Astrocyte of the cerebellum (primary cell): Measurements from ENCODE around the gene OPA1.

Experiments used
- DNase-seq: peaks from one replicate; pipeline ENCODE4 v3.0.0-alpha.2; 2011; ENCODE audit warnings: low read depth
- H3K4me3 ChIP-seq: 2 replicates; pipeline ENCODE4 v1.5.1; 2011; ENCODE audit warnings: mild to moderate bottlenecking, low read depth, low read length, moderate library complexity
- in situ Hi-C: cut with HindIII; loops from 2 replicates; pipeline ENCODE4 v1.10.0; 2017; ENCODE audit warnings: low sequenced_read_pairs
- TF ChIP-seq, protein P1 (sequence below): IDR thresholded peaks from 2 replicates; pipeline ENCODE4 v1.5.1; 2012; ENCODE audit warnings: low read length, low read depth, moderate library complexity, mild to moderate bottlenecking; ENCODE audit errors: missing control alignments

Gene OPA1, protein sequence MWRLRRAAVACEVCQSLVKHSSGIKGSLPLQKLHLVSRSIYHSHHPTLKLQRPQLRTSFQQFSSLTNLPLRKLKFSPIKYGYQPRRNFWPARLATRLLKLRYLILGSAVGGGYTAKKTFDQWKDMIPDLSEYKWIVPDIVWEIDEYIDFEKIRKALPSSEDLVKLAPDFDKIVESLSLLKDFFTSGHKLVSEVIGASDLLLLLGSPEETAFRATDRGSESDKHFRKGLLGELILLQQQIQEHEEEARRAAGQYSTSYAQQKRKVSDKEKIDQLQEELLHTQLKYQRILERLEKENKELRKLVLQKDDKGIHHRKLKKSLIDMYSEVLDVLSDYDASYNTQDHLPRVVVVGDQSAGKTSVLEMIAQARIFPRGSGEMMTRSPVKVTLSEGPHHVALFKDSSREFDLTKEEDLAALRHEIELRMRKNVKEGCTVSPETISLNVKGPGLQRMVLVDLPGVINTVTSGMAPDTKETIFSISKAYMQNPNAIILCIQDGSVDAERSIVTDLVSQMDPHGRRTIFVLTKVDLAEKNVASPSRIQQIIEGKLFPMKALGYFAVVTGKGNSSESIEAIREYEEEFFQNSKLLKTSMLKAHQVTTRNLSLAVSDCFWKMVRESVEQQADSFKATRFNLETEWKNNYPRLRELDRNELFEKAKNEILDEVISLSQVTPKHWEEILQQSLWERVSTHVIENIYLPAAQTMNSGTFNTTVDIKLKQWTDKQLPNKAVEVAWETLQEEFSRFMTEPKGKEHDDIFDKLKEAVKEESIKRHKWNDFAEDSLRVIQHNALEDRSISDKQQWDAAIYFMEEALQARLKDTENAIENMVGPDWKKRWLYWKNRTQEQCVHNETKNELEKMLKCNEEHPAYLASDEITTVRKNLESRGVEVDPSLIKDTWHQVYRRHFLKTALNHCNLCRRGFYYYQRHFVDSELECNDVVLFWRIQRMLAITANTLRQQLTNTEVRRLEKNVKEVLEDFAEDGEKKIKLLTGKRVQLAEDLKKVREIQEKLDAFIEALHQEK

DNA sequence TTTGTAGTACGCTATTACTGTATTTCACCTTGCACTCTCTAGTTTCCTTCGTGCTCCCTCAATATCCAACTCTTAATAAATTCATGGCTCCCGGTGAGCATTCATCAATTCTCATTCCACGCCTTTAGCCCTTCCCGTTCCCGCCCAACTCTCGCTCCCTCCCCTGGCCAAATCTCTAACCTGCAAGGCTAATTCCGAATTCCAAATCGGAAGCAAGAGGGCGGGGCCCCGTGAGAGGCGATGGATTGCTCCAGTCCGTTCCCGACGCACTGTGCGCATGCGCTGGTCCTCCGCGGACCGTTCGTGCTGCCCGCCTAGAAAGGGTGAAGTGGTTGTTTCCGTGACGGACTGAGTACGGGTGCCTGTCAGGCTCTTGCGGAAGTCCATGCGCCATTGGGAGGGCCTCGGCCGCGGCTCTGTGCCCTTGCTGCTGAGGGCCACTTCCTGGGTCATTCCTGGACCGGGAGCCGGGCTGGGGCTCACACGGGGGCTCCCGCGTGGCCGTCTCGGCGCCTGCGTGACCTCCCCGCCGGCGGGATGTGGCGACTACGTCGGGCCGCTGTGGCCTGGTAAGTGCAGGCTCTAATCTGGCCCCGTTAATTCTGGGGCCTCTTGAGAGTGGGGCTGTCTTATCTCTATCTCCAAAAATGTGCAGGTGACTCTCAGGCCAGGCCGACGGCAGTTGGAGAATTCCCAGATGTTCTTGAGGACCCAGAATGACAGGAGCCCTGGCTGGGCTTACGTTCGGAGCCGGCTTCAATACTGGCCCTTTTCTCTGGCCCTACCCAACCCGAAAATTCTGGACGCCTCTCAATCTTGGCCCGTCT is at the start of gene OPA1:
TSS of gene OPA1 (plus strand) at position 368 of the 827 bp plus-strand sequence. CDS start at position 538, 170 bp downstream.
- TF ChIP-seq, protein P1, sequence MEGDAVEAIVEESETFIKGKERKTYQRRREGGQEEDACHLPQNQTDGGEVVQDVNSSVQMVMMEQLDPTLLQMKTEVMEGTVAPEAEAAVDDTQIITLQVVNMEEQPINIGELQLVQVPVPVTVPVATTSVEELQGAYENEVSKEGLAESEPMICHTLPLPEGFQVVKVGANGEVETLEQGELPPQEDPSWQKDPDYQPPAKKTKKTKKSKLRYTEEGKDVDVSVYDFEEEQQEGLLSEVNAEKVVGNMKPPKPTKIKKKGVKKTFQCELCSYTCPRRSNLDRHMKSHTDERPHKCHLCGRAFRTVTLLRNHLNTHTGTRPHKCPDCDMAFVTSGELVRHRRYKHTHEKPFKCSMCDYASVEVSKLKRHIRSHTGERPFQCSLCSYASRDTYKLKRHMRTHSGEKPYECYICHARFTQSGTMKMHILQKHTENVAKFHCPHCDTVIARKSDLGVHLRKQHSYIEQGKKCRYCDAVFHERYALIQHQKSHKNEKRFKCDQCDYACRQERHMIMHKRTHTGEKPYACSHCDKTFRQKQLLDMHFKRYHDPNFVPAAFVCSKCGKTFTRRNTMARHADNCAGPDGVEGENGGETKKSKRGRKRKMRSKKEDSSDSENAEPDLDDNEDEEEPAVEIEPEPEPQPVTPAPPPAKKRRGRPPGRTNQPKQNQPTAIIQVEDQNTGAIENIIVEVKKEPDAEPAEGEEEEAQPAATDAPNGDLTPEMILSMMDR, result peak; percentile 34
- in situ Hi-C loops, result no loop called here
- DNase-seq, result peak; percentile 98
- H3K4me3 ChIP-seq, result peak within 1 kb of the TSS; percentile 95

DNA sequence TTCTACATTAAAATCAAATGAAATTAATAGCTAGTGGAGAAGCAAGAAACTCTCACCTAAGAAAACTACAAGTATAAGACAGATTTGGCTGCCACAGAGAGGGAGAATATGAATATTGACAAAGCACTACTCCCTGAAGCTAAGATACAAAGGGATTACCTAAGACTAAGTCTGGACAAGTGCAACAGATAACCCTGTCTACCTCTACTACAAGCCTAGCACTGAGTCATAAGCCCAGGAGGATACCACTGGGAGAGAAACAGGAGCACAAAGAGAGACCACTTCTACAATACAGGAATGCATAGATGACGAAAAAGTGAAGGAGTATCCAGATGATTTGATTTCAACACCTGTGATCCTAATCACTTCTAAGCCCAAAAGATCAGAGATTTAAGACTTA is 48.7 kb upstream of the OPA1 start:
- TF ChIP-seq, protein P1, result no peak
- in situ Hi-C loops, result no loop called here
- no peak overlapping the region for H3K4me3 ChIP-seq
- no peak for DNase-seq

DNA sequence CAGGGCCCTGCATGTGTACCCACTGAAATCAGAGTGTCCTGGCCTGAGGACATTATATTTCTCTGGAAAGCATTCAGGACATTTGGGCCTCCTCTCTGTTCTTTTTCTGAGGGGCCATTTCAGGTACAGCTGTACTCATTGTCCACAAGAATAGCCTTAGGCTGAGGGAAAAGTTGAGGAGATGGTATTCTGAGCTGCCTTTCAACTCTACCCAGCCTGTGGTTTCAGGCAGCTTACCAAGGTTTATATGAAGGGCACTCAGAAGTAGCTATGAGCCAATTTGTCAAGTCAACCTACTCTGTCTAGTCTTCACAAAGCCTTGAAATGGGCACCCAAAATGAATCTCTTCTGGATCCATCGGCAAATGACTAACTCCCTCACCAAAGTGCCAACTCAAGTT is 47.7 kb upstream of the OPA1 start:
- DNase-seq, result no peak
- TF ChIP-seq, protein P1, result no peak
- H3K4me3 ChIP-seq, result no peak overlapping the region
- in situ Hi-C loops, result no loop called here

DNA sequence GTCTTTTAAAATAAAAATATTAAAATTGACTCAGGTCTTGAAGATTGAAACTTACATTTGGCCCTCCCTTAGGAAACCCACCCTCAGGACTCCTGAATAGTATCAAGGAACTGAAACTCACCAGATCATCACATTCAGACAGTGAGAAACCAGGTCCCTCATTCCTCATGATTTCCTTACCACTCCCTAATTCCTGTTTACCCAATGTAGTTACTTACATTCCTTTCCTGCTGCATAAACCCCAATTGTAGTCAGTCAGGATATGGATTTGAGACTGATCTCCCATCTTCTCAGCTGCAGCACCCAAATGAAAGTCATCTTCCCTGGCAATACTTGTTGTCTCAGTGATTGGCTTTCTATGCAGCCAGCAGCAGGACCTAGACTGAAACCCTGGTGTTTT is 46.9 kb upstream of the OPA1 start:
- TF ChIP-seq, protein P1, result no peak
- in situ Hi-C loops, result no loop called here
- H3K4me3 ChIP-seq, result no peak overlapping the region
- no peak for DNase-seq

DNA sequence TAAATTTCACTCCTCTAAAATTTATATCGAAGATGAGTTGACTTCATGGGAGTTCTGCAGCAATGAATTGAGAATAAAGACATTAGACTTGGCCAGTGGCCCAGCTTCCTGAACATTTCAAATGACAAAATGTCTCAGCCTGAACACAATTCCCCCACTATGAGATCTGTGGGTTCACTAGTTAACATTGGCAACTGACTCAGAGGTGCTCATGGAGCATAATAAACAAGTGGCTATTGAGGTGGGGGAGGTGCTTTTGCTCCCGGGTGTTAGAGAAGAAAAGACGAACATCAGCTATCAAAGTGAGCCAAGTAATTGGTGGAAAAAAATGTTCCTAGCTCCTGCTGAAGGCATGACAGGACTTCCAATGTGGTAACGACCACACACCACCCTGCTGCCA is 44.6 kb upstream of the OPA1 start:
- DNase-seq, result no peak
- TF ChIP-seq, protein P1, result no peak
- H3K4me3 ChIP-seq, result no peak overlapping the region
- in situ Hi-C loops, result no loop called here

DNA sequence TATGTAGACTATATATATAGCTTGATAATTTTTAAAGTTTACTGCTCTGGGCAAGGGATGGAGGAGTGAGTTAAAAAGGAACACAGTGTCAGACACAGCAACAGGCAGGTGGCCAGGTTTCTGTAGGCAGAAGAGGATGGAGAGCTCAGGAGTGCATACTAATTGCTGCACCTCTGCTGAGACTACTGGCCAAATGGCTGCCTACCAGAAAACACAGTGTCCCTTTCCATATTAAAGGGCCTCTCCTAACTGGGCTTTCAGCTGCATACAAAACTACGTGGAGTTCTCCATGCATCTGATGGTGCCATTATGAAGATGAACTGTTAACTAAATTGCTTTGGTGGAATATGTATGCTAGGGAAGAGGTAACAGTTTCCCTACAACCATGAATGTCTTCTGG is 40.1 kb upstream of the OPA1 start:
- TF ChIP-seq, protein P1, result no peak
- H3K4me3 ChIP-seq, result no peak overlapping the region

More for the DNA sequence above, 40.1 kb upstream of the OPA1 start:
- DNase-seq, result no peak
- in situ Hi-C loops, result no loop called here
